GM18907 (cell line): ENCODE results near the gene CUL4A.
A peak's percentile ranks its signal among the peaks of the same experiment; 100 is the strongest.

Experiments
- ATAC-seq: cut with Tn5 transposase; IDR thresholded peaks from one replicate; pipeline ENCODE4 v1.9.1; 2021; ENCODE audit warnings: mild to moderate bottlenecking, moderate library complexity; ENCODE audit not compliant: unreplicated experiment

CUL4A gene

GRCh38 chr13:113179374-113180230, 29.8 kb upstream of the CUL4A start:
- ATAC-seq: no peak

- ATAC-seq: no peak
These were observed 27.4 kb upstream of the CUL4A start for GRCh38 chr13:113182046-113182445.

DNA sequence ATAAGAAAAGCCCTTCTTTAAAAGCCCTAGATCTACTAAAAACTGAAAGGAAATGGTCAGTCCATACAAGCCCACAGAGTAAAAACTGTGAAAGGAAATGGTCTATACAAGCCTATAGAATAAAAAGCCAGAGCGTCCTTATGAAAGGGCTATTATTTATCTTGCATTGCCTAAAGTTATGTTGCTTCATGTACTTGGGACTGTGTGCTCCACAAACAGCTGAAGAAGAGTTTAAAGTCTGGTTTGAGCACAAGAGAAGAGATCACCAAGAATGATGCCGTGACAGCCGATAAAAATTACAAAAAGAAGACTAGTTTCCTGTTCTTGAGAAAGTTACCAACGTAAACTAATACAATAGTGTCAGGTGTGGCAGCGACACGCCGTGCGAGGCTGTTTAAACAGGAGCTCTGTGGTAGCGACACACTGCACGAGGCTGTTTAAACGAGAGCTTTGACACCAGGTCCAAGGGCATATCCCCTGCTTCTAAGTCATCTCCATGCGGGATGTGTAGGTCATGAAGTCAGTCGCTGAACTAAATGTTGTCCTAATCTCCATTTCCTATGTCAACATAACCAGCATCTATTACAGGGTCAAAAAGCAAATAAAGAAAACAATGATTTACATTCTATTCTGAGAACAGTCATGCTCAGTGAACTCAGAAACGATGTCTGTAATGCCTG, 25.8 kb upstream of the CUL4A start:
- ATAC-seq: no peak

GRCh38 chr13:113184568-113185440, 24.6 kb upstream of the CUL4A start:
- no peak for ATAC-seq

DNA sequence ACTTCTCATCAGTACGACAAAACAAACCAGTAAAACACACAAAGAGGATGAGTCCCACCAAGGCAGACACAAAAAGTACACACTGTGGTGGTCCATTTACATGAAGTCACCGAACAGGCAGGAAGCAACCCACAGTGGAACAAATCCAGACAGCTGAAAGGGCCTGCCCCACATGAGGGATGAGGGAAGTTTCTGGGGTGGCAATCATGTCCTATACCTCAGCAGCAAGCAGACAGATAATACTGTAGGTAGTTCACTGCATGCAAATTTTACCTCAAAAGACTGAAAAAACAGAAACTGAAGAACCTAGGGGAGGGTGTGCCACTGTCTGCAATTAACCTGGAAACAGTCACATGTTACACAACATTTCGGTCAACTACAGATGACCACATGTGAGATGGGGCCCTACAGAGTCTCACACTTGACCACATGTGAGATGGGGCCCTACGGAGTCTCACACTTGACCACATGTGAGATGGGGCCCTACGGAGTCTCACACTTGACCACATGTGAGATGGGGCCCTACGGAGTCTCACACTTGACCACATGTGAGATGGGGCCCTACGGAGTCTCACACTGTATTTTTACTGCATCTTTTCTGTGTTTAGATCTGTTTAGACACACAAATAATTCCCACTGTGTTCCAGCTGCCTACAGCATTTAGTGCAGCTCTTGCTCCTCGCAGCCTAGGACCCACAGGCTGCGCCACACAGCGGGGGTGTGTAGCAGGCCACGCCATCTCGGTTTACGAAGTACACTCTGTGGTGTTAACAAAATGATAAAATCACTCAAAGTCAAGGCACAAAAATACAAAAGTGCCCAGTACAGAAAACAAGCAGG, 23.1 kb upstream of the CUL4A start:
- ATAC-seq: peak; percentile 88

- no peak for ATAC-seq
These were observed 22.1 kb upstream of the CUL4A start for GRCh38 chr13:113187263-113187669.

- no peak for ATAC-seq
These were observed 21.3 kb upstream of the CUL4A start for GRCh38 chr13:113187883-113188665.

GRCh38 chr13:113190181-113190580, 19.2 kb upstream of the CUL4A start:
- no peak for ATAC-seq

DNA sequence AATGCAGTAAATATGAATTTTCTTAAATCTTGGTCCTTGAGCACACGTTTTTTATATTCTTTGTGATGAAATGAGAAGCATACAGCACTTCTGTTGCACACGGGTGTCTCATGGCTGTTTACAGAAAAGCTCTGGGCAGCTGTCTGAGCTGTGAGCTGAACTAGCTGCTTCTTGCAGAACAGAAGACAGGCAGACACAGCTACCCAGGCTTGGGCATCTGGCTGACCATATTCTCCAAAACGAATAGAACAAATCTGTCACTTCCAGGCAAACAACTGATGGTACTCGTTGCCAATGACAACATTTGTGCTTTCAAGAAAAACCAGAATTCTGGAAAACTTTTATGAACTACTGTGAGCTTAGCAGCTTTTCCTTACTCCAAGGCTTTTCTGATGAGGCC, 17.1 kb upstream of the CUL4A start:
- ATAC-seq: no peak

DNA sequence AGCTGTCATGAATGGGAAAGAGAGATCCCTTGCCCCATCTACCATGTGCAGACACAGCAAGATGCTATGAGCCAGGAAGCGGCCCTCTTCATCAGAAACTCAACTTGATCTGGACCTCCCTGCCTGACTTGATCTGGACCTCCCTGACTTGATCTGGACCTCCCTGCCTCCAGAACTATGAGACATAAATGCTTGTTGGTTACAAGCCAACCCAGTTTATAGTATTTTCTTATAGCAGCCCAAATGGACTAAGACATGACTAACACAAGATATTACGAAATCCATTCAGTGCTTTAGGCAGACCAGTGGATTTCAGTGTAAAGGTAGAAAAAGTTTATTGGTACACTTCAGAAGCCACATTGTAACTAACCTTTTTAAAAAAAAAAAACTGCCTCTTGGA, 16.5 kb upstream of the CUL4A start:
- ATAC-seq: no peak

DNA sequence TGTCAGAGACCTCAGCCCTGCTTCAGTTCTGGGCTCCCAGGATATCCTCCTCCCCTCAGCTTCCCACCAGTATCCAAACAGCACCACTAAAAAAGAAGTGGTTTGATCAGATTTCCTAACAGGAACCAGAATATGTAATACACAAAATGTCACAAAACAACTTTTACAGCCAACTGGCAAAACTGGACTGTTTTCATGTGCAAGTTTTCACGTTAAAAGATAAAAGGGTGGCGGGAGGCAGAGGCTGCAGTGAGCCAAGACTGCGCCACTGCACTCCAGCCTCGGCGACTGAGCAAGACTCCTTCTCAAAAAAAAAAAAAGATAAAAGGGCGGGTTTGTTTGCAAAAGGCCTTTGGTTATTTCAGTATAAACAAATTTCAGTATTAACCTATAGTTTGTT, 14.1 kb upstream of the CUL4A start:
- ATAC-seq: no peak

GRCh38 chr13:113196970-113197737, 12.3 kb upstream of the CUL4A start:
- no peak for ATAC-seq

GRCh38 chr13:113201815-113202214, 7.6 kb upstream of the CUL4A start:
- no peak for ATAC-seq

GRCh38 chr13:113202912-113203311, 6.5 kb upstream of the CUL4A start:
- ATAC-seq: no peak

- no peak for ATAC-seq
These were observed 5.7 kb upstream of the CUL4A start for GRCh38 chr13:113203507-113204377.

DNA sequence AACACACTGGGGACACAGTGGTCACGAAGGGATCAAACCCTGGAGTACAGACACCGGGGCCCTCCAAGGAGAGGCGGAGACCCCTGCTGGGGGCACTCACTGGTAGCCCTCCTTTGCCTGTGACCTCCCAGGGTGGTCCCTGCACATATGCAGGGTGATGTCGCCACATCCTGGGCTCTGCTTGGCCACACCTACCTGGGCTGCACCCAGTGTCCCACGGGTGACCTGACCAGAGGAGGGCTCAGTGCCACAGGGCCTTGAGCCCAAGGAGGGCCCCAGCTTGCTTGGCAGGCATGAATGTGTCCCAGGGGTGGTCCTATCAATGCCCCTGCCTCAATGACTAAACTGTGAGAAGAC, 5.1 kb upstream of the CUL4A start:
- no peak for ATAC-seq

DNA sequence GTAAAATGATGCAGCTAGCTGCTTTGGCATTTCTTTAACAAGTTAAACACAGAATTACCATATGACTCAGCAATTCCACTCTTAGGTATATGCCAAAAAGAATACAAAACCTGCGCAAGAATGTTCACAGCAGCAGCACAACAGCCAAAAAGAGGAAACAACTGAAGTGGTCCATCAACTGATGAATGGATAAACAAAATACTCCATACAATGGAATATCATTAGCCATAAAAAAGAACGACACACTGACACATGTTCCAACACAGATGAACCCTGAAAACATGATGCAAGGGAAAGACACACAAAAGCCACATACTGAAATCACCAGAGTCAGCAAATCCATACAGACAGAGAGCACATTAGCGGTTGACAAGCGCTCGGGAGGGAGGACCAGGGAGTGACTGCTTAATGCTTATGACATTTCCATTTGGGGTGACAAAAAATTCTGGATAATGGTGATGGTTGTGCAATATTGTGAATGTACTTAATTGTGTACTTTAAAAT, 3.9 kb upstream of the CUL4A start:
- no peak for ATAC-seq

GRCh38 chr13:113207460-113207859, 2.0 kb upstream of the CUL4A start:
- no peak for ATAC-seq
